Caco-2 (cell line): ENCODE results near the gene LAMC2. TPM values are rescaled to one million over a fixed set of nuclear protein-coding genes. Genes with fewer than 3 reads are reported as not detected.

Experiments
- BruUV-seq: library from RNA; stranded (reverse); fragments of 400-500 nt; replicated peaks from 2 replicates; lab custom pipeline; 2021; lab: Mats Ljungman, UMichigan
- CTCF ChIA-PET: fragments of 300-600 bp; sonication (Branson Sonifier 250); formaldehyde crosslinking; loops from one replicate; lab custom pipeline; 2022; ENCODE audit warnings: antibody characterized with exemption; lab: Charles Lee
- POLR2A ChIA-PET: fragments of 300-600 bp; sonication (Branson Sonifier 250); formaldehyde crosslinking; loops from one replicate; lab custom pipeline; 2022; ENCODE audit warnings: antibody characterized with exemption; lab: Charles Lee
- DNase-seq, 2 experiments: peaks; one replicate each; pipeline versions ENCODE4 v3.0.0 to v3.0.0-alpha.2; 2020 to 2022
- H3K27me3 ChIP-seq: replicated peaks from 2 replicates; pipeline ENCODE4 v1.6.0; 2011; ENCODE audit warnings: low read length; ENCODE audit not compliant: control insufficient read depth, insufficient read depth
- H3K36me3 ChIP-seq: 2 replicates; pipeline ENCODE4 v1.5.1; 2011; ENCODE audit warnings: low read length; ENCODE audit not compliant: control insufficient read depth, insufficient read depth
- H3K4me1 ChIP-seq: fragments of 250-450 bp; sonication (Bioruptor Pico); 2 replicates; pipeline ENCODE4 v1.5.1; 2020; ENCODE audit warnings: mild to moderate bottlenecking
- H3K4me3 ChIP-seq: 2 replicates; pipeline ENCODE4 v1.5.1; 2011; ENCODE audit warnings: low read depth, mild to moderate bottlenecking, control low read depth, low read length
- H3K9me3 ChIP-seq: fragments of 250-450 bp; sonication (Bioruptor Pico); 2 replicates; pipeline ENCODE4 v1.5.1; 2020; ENCODE audit warnings: mild to moderate bottlenecking, moderate library complexity
- H3K27ac Mint-ChIP-seq: one replicate; pipeline ENCODE4 v1.8.0; 2022; ENCODE audit warnings: mixed read lengths; ENCODE audit not compliant: unreplicated experiment
- H3K27me3 Mint-ChIP-seq: one replicate; pipeline ENCODE4 v1.8.0; 2022; ENCODE audit warnings: mixed read lengths; ENCODE audit not compliant: insufficient read depth, unreplicated experiment
- H3K36me3 Mint-ChIP-seq: one replicate; pipeline ENCODE4 v1.8.0; 2022; ENCODE audit warnings: mild to moderate bottlenecking, mixed read lengths; ENCODE audit not compliant: insufficient read depth, unreplicated experiment
- H3K4me1 Mint-ChIP-seq: one replicate; pipeline ENCODE4 v1.8.0; 2022; ENCODE audit warnings: low read depth, mixed read lengths; ENCODE audit not compliant: unreplicated experiment
- H3K4me3 Mint-ChIP-seq: one replicate; pipeline ENCODE4 v1.8.0; 2022; ENCODE audit warnings: mild to moderate bottlenecking, moderate library complexity, mixed read lengths; ENCODE audit not compliant: unreplicated experiment
- H3K9me3 Mint-ChIP-seq: one replicate; pipeline ENCODE4 v1.8.0; 2022; ENCODE audit warnings: mixed read lengths; ENCODE audit not compliant: unreplicated experiment
- intact Hi-C: fragments of 100-400 bp; cut with micrococcal nuclease; formaldehyde crosslinking; loops from one replicate; pipeline ENCODE4 v1.10.0; 2022; ENCODE audit not compliant: unreplicated experiment
- total RNA-seq: library from RNA; stranded (reverse); gene quantifications from 2 replicates; pipeline ENCODE4 v1.2.3, GENCODE V29; 2022
- TF ChIP-seq, protein P1 (sequence below), 2 experiments: fragments of 200-600 bp in 1 of 2; IDR thresholded peaks; 1 replicate in 1 of 2; 2 replicates in 1 of 2; pipeline versions ENCODE4 v1.5.1 to v1.8.0; 2011 to 2022; ENCODE audit warnings: antibody characterized with exemption in 1 of 2, control low read depth in 1 of 2, inconsistent platforms in 1 of 2, low read depth in 1 of 2, low read length in 1 of 2, mild to moderate bottlenecking in 1 of 2, moderate library complexity in 1 of 2; ENCODE audit not compliant: insufficient read depth in 1 of 2, severe bottlenecking in 1 of 2, unreplicated experiment in 1 of 2

Gene LAMC2
- total RNA-seq, 1 experiment from 2014 or later = 34.9 TPM

DNA sequence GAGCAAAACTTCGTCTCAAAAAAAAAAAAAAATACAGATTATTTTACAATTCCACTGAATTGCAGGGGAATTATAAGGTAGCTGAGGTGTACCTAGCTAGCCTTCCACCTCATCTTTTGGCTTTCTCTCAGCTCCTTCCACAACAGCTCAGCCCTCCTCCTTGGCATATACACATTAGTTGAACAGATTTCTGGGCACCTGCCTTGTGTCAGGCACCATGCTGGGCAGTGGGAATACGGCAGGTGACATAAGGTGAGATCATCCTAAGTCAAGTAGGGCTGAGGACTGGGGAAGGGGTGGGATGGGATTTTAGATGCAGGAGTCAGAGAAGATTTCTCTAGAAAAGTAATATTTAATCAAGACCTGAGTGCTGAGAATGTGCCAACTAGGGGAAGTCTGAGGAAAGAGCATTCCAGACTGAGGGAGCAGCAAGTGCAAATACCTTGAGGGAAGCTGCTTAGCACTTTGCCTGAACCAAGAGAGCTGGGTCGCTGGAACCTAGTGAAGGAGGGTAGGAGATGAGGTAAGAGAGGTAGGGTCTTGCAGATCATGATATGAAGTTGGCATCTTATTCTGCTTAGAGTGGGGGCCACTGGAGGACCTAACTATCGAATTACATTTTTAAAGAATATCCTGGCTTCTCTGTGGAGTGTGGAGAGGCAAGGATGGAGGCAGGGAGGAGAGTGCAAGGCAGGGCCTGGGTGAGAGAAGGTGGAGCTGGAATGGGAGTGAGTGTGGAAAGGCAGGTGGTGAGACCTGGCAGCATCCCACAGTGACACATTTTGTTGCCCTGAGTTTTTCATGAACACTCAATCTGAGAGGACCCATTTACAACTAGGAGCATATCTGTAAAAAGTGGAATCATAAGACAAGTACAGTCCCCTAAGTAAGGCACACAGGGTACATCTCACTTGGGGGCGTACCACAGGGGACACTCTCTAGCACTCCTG lies 28.2 kb downstream of the LAMC2 start:
- Mint-ChIP-seq H3K36me3 (no peaks in the 10 kb centered on the region), H3K4me3 (no peak overlapping the region), H3K9me3 (no peaks in the 10 kb centered on the region), H3K27ac (no peak overlapping the region), H3K27me3 (no peaks in the 10 kb centered on the region), H3K4me1 (peaks cover 11% of the 10 kb centered on the region)
- no TSS peak for BruUV-seq
- ChIA-PET POLR2A (no interaction called here), CTCF (interaction anchor here (0.7 kb wide), 1 partner anchor 245 kb away, joined by 5 read pairs; no protein-coding TSS in a partner anchor)
- DNase-seq = no peak
- Histone ChIP-seq H3K4me1 (no peaks in the 10 kb centered on the region), H3K9me3 (no peaks in the 10 kb centered on the region), H3K36me3 (no peaks in the 10 kb centered on the region), H3K4me3 (no peak overlapping the region), H3K27me3 (no peaks in the 10 kb centered on the region)
- TF ChIP-seq, protein P1, sequence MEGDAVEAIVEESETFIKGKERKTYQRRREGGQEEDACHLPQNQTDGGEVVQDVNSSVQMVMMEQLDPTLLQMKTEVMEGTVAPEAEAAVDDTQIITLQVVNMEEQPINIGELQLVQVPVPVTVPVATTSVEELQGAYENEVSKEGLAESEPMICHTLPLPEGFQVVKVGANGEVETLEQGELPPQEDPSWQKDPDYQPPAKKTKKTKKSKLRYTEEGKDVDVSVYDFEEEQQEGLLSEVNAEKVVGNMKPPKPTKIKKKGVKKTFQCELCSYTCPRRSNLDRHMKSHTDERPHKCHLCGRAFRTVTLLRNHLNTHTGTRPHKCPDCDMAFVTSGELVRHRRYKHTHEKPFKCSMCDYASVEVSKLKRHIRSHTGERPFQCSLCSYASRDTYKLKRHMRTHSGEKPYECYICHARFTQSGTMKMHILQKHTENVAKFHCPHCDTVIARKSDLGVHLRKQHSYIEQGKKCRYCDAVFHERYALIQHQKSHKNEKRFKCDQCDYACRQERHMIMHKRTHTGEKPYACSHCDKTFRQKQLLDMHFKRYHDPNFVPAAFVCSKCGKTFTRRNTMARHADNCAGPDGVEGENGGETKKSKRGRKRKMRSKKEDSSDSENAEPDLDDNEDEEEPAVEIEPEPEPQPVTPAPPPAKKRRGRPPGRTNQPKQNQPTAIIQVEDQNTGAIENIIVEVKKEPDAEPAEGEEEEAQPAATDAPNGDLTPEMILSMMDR (IDR thresholded peaks at IDR 0.05; ENCODE audit: insufficient read depth in 1 of 2, low read depth in 1 of 2, low read length in 1 of 2, severe bottlenecking in 1 of 2, unreplicated experiment in 1 of 2) = no peak
- intact Hi-C loops = no loop called here

GRCh38 chr1:183215076-183215720 lies 29.1 kb downstream of the LAMC2 start:
- no peak overlapping the region for H3K4me3 ChIP-seq
- POLR2A ChIA-PET = no interaction called here
- no peaks in the 10 kb centered on the region for H3K4me1 ChIP-seq
- no peaks in the 10 kb centered on the region for H3K9me3 ChIP-seq
- Mint-ChIP-seq H3K27ac (no peak overlapping the region), H3K9me3 (no peaks in the 10 kb centered on the region), H3K36me3 (no peaks in the 10 kb centered on the region), H3K27me3 (no peaks in the 10 kb centered on the region), H3K4me1 (peaks cover 11% of the 10 kb centered on the region), H3K4me3 (no peak overlapping the region)
- no peak for DNase-seq
- TF ChIP-seq, protein P1 (IDR thresholded peaks at IDR 0.05; ENCODE audit: insufficient read depth in 1 of 2, low read depth in 1 of 2, low read length in 1 of 2, severe bottlenecking in 1 of 2, unreplicated experiment in 1 of 2) = no peak
- BruUV-seq = no TSS peak
- CTCF ChIA-PET = no interaction called here
- H3K36me3 ChIP-seq = no peaks in the 10 kb centered on the region
- intact Hi-C loops = no loop called here
- H3K27me3 ChIP-seq = no peaks in the 10 kb centered on the region

- BruUV-seq = no TSS peak
- no peak overlapping the region for H3K27ac Mint-ChIP-seq
- no peak overlapping the region for H3K4me3 Mint-ChIP-seq
- H3K4me3 ChIP-seq = no peak overlapping the region
- ChIA-PET CTCF (no interaction called here), POLR2A (no interaction called here)
- no peaks in the 10 kb centered on the region for H3K9me3 ChIP-seq
- H3K36me3 ChIP-seq = no peaks in the 10 kb centered on the region
- H3K9me3 Mint-ChIP-seq = no peaks in the 10 kb centered on the region
- DNase-seq = no peak
- no peaks in the 10 kb centered on the region for H3K27me3 Mint-ChIP-seq
- peaks cover 11% of the 10 kb centered on the region for H3K4me1 Mint-ChIP-seq
- H3K27me3 ChIP-seq = no peaks in the 10 kb centered on the region
- TF ChIP-seq, protein P1 (IDR thresholded peaks at IDR 0.05; ENCODE audit: insufficient read depth in 1 of 2, low read depth in 1 of 2, low read length in 1 of 2, severe bottlenecking in 1 of 2, unreplicated experiment in 1 of 2) = no peak
- intact Hi-C loops = no loop called here
- H3K4me1 ChIP-seq = no peaks in the 10 kb centered on the region
- no peaks in the 10 kb centered on the region for H3K36me3 Mint-ChIP-seq
Observed at GRCh38 chr1:183215936-183216335, 29.9 kb downstream of the LAMC2 start.
